Measurements from ENCODE around the gene SPPL2B. TPM values are rescaled to one million over a fixed set of nuclear protein-coding genes. Genes with fewer than 3 reads are reported as not detected.
A peak's percentile ranks its signal among the peaks of the same experiment; 100 is the strongest.

The SPPL2B gene
- total and polyA plus RNA-seq, 4 donors, result 9.5 to 34.6 (median 21.4) TPM

- peak in 1 of 2 donors; percentile 12 for TF ChIP-seq GABPA (IDR thresholded peaks at IDR 0.05 in 1 of 2, conservative IDR thresholded peaks at IDR 0.05 in 1 of 2)
- TF ChIP-seq RXRA (IDR thresholded peaks at IDR 0.05), result peak in 1 of 2 donors; percentile 35
- no peak for TF ChIP-seq ATF3 (IDR thresholded peaks at IDR 0.05)
- no peak for TF ChIP-seq CTCF (IDR thresholded peaks at IDR 0.05; ENCODE audit: low read depth, low read length, missing input control)
- no peak for TF ChIP-seq YY1 (IDR thresholded peaks at IDR 0.05)
- no peak for TF ChIP-seq TAF1 (conservative IDR thresholded peaks at IDR 0.05)
- no peak for TF ChIP-seq HNF4G (IDR thresholded peaks at IDR 0.05)
- no peak for TF ChIP-seq FOXA2 (IDR thresholded peaks at IDR 0.05)
- no peak for TF ChIP-seq ZBTB33 (IDR thresholded peaks at IDR 0.05)
- TF ChIP-seq NR2F2 (IDR thresholded peaks at IDR 0.05), result no peak
- TF ChIP-seq HNF4A (conservative IDR thresholded peaks at IDR 0.05), result no peak
- WGBS, result 24% methylated on average over 41 of the region's 41 CpGs
- H3K9me3 ChIP-seq (ENCODE audit: control insufficient read depth in 4 of 4, low read length in 3 of 4), result no peaks in the 10 kb centered on the region
- no peaks in the 10 kb centered on the region for H3K36me3 ChIP-seq (ENCODE audit: control insufficient read depth in 4 of 4, insufficient read depth in 3 of 4, low read depth in 1 of 4, low read length in 3 of 4)
- H3K9ac ChIP-seq (ENCODE audit: low read depth in 1 of 2, low read length in 2 of 2), result no peak within 1 kb of the TSS
- H3K4me3 ChIP-seq (ENCODE audit: low read depth in 1 of 3, low read length in 3 of 3), result peak within 1 kb of the TSS in 1 of 3 donors; percentile 40
- H3K4me1 ChIP-seq (ENCODE audit: control insufficient read depth in 4 of 4, insufficient read depth in 4 of 4, low read length in 3 of 4), result no peaks in the 10 kb centered on the region
- peak within 1 kb of the TSS; percentile 54 to 59 for H3K27ac ChIP-seq (ENCODE audit: low read depth in 1 of 2, low read length in 2 of 2)
- no peak for DNase-seq (ENCODE audit: low spot score)
- H3K27me3 ChIP-seq (ENCODE audit: control insufficient read depth in 4 of 4, insufficient read depth in 4 of 4, low read length in 3 of 4), result no peaks in the 10 kb centered on the region
These were observed 46.2 kb upstream of the SPPL2B start, which contains the start of gene PEAK3 for GRCh38 chr19:2282062-2282861. TSS of gene PEAK3 (minus strand) at chr19:2282175. CDS start at chr19:2280931, 1,244 bp downstream.

GRCh38 chr19:2282862-2283237 lies 45.6 kb upstream of the SPPL2B start:
- 75% methylated on average over 11 of the region's 11 CpGs for WGBS
- no peaks in the 10 kb centered on the region for H3K4me1 ChIP-seq (ENCODE audit: control insufficient read depth in 4 of 4, insufficient read depth in 4 of 4, low read length in 3 of 4)
- H3K9ac ChIP-seq (ENCODE audit: low read depth in 1 of 2, low read length in 2 of 2), result no peak overlapping the region
- H3K27ac ChIP-seq (ENCODE audit: low read depth in 1 of 2, low read length in 2 of 2), result no peak overlapping the region
- TF ChIP-seq YY1 (IDR thresholded peaks at IDR 0.05) (no peak), HNF4A (conservative IDR thresholded peaks at IDR 0.05) (no peak), RXRA (IDR thresholded peaks at IDR 0.05) (no peak), HNF4G (IDR thresholded peaks at IDR 0.05) (no peak)
- no peaks in the 10 kb centered on the region for H3K27me3 ChIP-seq (ENCODE audit: control insufficient read depth in 4 of 4, insufficient read depth in 4 of 4, low read length in 3 of 4)
- H3K4me3 ChIP-seq (ENCODE audit: low read depth in 1 of 3, low read length in 3 of 3), result peak overlapping the region in 1 of 3 donors; percentile 40
- H3K9me3 ChIP-seq (ENCODE audit: control insufficient read depth in 4 of 4, low read length in 3 of 4), result no peaks in the 10 kb centered on the region
- H3K36me3 ChIP-seq (ENCODE audit: control insufficient read depth in 4 of 4, insufficient read depth in 3 of 4, low read depth in 1 of 4, low read length in 3 of 4), result no peaks in the 10 kb centered on the region
- DNase-seq (ENCODE audit: low spot score), result no peak

- Histone ChIP-seq H3K27me3 (ENCODE audit: control insufficient read depth in 4 of 4, insufficient read depth in 4 of 4, low read length in 3 of 4) (no peaks in the 10 kb centered on the region), H3K27ac (ENCODE audit: low read depth in 1 of 2, low read length in 2 of 2) (no peak overlapping the region), H3K9ac (ENCODE audit: low read depth in 1 of 2, low read length in 2 of 2) (no peak overlapping the region), H3K36me3 (ENCODE audit: control insufficient read depth in 4 of 4, insufficient read depth in 3 of 4, low read depth in 1 of 4, low read length in 3 of 4) (no peaks in the 10 kb centered on the region), H3K4me3 (ENCODE audit: low read depth in 1 of 3, low read length in 3 of 3) (no peak overlapping the region), H3K4me1 (ENCODE audit: control insufficient read depth in 4 of 4, insufficient read depth in 4 of 4, low read length in 3 of 4) (no peaks in the 10 kb centered on the region), H3K9me3 (ENCODE audit: control insufficient read depth in 4 of 4, low read length in 3 of 4) (no peaks in the 10 kb centered on the region)
- DNase-seq (ENCODE audit: low spot score), result no peak
- 96% methylated on average over 8 of the region's 8 CpGs for WGBS
- TF ChIP-seq REST (IDR thresholded peaks at IDR 0.05) (no peak), MAX (IDR thresholded peaks at IDR 0.05) (no peak), HNF4A (conservative IDR thresholded peaks at IDR 0.05) (no peak), HNF4G (IDR thresholded peaks at IDR 0.05) (no peak), RXRA (IDR thresholded peaks at IDR 0.05) (no peak), EGR1 (IDR thresholded peaks at IDR 0.05; ENCODE audit: low read depth in 2 of 2) (no peak), ZBTB33 (IDR thresholded peaks at IDR 0.05) (no peak), GABPA (IDR thresholded peaks at IDR 0.05 in 1 of 2, conservative IDR thresholded peaks at IDR 0.05 in 1 of 2) (no peak), NR2F2 (IDR thresholded peaks at IDR 0.05) (no peak)
These were observed 44.5 kb upstream of the SPPL2B start for GRCh38 chr19:2283835-2284507.

Data from liver (tissue), 9 donors.